GM21737 (cell line): Measurements from ENCODE around the gene NPC1.
"Not testable (repeated sequence)": the region's sequence is repeated elsewhere in the genome, so short reads cannot be mapped to it uniquely, and the experiment has no call there.

Experiments
- ATAC-seq: cut with Tn5 transposase; IDR thresholded peaks from one replicate; pipeline ENCODE4 v1.9.1; 2021; ENCODE audit warnings: mild to moderate bottlenecking, moderate library complexity; ENCODE audit not compliant: unreplicated experiment

The NPC1 gene

DNA sequence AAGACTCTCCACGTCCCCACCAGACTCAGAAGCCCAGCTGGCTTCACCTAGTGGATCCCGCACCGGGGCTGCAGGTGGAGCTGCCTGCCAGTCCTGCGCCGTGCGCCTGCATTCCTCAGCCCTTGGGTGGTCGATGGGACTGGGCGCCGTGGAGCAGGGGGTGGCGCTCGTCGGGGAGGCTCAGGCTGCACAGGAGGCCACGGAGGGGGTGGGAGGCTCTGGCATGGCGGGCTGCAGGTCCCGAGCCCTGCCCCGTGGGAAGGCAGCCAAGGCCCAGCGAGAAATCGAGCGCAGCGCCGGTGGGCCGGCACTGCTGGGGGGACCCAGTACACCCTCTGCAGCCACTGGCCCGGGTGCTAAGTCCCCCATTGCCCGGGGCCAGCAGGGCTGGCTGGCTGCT, 8.8 kb downstream of the NPC1 start:
- not testable (repeated sequence) for ATAC-seq

DNA sequence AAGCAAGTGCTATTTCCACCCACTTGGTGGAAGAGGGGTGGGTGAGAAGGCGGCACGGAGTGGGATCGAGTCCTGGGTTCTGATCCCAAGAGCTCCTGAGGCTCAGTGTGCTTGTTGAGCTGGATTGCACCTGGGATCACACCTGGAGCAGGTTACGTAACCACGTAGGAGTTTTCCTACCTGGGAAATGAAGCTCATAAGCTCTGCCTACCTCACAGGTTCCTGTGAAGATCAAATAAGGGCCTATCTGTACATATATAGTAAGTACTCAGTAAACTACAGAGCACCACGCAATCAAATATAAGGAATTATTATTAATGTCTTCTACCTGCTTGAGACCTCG, 11.0 kb downstream of the NPC1 start:
- no peak for ATAC-seq

DNA sequence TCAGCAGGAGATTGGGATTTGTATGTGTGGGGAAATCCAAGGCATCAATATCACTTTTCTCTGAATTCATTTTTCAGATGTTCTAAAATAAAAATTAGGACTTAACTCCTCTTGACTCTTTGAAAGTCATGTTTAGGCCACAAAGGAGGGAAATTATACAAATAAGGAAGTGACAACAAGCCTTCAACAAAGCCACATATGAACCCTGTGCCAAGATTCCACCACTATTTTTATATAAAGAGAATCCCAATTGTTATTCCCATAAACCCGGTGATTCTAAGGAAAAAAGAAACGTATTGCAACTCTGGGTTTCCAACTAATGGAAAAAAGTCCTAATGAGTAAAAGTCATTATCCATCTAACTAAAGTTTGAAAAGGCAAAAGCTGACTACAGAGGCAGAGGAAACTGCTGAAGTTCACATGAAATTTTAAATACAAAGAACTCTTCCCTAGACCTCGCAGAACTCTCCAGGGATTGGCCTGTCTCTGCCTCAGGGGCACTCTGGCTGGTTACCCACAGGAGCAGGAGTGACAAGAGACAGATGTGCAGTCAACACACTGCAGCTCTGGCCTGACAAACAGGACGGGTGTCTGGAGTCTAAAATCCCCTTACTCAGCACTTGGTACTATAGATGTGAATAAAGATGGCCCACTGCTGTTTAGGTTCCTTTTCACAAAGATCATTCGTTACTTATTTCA, 11.5 kb downstream of the NPC1 start:
- no peak for ATAC-seq

DNA sequence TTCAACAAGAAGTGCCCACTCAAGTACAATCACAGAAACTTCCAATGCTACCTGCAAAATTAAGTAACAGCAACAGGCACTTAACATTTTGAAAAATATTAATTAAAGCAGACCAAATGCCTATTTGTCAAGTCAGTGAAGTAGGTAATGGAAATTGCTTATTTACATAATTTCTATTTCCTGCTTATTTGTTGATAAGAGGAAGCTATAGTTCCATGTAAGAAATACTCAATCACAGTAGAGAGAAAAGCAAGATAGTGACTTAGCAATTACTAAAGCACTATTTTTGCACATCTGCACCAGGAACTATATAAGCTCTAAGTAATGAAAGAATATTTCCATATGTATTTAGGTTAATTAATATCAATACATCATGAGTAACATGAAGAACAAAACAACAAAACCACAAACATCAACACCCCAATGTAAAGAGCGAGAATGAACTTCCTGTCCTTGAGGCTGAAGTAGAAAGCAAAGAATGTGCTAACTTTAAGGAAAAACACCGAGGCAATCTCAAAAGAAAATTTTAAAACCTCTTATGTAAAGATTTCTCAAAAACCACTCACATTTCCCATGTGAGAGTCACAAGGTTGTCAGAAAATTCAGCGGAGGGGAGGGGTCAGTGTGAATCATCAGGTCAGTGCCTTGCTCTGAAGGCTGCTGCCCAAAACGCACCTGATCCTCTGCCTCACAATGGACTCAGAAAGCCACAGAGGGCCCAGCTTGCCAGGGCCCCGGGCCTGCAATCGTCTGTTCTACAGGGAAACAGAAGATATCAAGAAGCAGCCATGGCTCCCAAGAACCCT, 12.5 kb downstream of the NPC1 start:
- ATAC-seq: no peak

DNA sequence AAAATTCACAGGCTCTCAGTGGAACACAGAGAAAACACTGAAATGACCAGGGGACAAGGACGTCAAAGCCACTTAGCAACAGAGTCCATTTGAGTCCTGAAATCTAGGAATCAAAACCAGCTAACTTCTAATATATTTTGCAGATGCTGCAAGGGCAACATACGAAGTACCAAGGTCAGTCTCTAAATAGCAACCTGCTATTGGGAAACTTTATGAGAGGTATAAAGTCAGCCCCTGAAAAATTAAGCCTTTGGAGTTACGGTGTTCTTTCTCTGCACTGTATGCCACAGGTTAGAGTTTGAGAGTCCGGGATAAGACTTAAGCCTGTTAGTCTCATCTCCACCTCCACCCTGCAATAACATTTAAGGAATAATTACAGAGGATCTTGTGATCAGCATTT, 13.3 kb downstream of the NPC1 start:
- no peak for ATAC-seq

DNA sequence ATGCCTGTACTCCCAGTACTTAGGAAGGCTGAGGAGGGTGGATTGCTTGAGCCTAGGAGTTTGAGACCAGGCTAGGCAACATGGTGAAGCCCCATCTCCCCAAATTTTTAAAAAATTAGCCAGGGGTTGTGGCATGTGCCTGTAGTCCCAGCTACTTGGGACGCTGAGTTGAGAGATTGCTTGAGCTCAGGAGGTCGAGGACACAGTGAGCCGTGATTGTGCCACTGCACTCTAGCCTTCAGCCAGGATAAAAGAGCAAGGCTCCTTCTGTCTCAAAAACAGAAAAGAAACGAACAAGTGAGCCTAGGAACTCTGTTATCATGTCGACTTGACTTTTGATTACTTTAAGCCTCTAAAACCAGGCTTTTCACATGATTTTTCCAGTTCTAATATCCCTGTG, 13.7 kb downstream of the NPC1 start:
- no peak for ATAC-seq

DNA sequence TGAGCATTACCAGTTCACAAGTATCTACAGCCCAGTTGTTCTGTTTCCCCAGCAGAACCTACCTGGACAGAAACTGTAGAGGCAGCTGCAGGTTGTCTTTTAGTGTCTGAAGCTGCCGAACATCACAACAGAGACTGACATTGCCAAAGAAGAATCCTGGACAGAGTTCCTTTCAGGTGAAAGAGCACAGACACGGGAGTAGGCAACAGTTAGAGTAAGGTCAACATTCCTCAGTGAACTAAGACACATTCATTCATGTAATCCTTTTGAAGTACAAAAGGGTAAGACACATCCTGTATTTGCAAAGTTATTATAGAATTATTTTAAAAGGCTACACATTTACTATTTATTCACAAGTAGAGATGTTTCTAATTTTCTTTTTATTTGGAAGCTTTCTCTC, 14.3 kb downstream of the NPC1 start:
- no peak for ATAC-seq

DNA sequence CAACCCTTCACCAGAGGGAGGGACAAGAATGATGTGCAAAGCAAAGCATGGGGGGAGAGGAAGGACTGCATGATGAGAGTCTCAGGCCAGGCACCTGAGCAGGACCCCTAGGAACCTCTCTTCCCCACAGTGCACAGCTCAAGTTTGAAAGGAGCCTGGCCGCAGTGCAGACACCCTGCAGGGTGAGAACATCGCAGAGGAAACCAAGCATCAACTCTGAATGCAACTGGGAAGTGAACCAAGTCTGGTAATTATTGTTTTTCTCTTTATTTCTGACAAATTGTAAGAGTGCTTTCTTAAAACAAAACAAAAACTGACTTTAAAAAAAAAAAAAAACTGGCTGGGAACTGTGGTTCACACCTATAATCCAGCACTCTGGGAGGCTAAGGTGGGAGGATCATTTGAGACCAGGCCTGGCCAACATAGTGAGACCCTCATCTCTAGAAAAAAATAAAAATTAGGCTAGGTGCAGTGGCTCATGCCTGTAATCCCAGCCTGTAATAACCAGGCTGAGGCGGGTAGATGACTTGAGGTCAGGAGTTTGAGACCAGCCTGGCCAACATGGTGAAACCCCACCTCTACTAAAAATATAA, 15.3 kb downstream of the NPC1 start:
- no peak for ATAC-seq

DNA sequence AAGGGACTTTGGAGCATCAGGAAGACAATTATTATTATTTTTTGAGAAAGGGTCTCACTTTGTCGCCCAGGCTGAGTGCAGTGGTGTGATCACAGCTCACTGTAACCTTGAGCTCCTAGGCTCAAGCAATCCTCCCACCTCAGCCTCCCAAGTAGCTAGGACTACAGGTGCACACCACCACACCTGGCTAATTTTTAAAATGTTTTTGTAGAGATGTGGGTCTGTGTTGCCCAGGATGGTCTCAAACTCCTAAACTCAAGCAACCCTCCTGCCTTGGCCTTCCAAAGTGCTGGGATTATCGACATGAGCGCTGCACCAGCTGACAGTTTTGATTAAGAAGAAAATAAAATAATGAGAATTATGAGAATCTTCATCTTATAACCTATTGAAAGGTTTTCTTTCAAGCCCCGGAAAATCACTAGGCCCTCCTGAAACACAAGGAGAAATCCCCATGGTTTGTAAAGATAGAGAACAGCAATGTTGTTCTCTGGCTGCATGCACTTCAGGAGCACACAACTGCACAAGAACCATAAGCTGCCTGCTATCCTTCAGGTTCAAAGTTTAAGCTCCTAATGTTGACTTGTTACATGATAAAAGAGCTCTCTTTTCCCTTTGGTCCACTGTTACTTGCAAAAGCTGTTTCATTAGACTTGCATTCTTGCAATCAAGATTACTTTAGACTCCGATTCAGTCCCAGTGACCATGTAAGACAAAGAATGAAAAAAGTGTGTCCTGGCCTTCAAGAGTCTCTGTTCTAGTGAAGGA, 16.8 kb downstream of the NPC1 start:
- ATAC-seq: no peak

DNA sequence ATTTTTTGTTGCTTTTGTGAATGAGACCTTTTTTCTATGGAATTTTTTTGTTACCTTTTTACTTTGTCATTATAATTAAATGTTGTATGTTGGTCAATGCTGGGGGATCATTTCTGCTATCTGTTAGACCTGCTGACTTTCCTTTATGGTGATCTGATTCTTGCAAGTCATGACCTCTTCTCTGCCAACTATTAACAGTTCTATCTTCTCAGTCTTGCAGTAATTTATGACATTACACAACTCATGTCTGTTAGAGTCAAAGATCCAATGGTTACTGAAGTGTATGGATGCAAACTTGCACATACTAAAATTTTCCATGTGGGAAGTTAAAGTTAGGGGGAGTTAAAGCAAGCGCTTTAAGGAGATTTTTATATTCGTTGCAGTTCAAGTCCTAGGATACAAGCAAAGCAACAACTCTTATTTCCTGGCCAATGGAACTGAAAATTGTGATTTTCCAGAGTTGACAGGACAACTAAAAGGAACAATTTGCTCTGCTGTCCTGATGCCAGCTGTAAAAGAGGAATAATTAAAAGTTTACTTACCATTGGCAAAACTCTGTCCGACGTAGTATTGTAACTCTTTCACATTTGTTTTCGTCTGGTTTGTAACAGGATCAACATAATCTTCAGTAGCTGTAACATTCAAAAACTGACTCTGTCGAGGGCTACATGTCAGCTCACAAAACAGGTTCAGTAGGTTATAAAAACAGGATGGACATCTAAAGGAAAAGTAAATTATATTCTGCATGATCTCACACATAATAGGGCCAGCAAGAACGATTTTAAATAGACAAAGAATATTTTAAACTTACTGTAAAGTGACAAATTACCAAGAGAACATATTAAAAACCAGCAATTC, 17.8 kb downstream of the NPC1 start:
- no peak for ATAC-seq

DNA sequence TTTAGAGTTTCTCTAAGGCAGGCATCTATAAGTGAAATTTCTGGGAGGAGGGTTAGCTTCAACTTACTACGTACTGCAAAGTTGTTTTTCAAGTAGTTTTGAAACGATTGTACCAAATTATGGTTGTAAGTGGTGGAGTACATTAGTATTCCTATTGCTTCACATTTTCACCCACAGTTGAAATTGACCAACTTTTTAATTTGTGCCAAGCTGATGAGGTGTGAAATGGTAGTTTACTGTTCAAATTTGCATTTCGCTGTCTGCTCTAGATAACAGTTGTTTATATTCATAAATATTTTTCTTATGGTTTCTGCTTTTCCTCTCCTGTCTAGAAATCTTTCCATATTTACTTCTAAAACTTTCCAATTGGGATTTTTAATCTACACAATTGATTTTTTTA, 18.6 kb downstream of the NPC1 start:
- no peak for ATAC-seq

DNA sequence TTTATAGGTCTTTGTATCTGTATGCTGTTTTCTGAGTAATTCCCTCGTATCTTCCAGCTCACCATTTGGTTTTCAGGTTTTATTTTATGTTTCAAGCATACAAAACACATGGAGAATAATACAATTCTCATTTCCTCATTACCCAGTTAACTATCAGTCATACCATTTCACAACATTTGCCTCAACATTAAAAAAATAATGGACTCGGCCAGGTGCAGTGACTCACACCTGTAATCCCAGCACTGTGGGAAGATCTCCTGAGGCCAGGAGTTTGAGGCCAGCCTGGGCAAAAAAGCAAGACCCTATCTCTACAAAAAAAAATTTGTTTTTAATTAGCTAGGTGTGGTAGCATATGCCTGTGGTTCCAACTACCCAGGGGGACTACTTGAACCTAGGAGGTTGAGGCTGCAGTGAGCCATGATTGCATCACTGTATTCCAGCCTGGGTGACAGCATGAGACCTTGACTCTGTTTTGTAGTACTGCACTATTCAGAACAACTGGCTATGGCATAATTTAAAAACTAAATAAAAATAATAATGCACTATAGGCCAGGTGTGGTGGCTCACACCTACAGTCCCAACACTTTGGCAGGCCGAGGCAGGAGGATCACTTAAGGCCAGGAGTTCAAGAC, 20.3 kb downstream of the NPC1 start:
- no peak for ATAC-seq

DNA sequence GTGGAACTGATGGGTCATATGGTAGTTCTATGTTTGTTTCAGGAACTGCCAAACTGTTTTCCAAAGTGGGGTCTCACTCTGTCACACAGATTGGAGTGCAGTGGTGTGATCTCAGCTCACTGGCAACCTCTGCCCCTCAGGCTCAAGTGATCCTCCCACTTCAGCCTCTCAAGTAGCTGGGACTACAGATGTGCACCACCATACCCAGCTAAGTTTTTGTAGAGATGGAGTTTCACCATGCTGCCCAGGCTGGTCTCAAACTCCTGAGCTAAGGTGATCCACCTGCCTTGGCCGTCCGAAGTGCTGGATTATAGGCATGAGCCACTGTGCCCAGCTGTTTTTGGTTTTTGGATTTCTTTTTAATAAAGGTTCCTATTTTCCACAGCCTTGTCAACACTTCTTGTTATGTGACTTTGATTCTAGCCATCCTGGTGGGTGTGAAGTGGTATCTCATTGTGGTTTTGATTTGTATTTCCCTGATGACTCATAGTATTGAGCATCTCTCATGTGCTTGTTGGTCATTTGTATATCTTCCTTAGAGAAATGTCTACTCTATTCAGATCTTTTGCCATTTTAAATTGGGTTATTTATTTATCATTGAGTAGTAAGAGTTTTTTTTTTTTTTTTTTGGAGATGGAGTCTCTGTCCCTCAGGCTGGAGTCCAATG, 22.8 kb downstream of the NPC1 start:
- no peak for ATAC-seq

DNA sequence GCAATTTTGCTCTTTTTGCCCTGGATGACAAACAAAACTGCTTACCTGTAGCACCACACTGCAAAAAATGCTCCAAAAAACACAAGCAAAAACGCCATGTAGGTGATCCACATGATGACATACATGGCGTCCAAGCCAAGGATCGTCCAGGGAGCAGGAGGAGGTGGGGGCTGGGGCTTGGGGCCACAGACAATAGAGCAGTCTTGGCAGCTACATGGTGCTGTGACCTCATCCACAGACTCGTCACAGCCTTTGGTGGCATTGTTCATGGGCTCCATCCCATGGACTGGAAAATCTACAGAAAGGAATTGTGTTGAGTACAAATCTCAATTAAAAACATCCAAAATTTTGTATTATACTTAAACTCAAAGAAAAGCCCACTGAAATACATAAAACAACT, 26.1 kb downstream of the NPC1 start:
- no peak for ATAC-seq

DNA sequence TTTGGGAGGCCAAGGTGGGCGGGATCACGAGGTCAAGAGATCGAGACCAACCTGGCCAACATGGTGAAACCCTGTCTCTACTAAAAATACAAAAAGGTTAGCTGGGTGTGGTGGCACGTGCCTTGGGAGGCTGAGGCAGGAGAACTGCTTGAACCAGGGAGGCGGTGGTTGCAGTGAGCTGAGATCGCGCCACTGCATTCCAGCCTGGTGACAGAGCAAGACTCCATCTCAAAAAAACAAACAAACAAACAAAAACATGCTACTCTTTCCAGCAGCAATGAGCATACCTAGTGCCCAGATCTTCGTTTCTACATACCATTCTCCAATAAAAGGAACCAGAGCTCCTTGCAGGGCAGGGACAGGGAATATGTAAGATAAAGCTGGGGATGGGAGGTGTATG, 28.8 kb downstream of the NPC1 start:
- ATAC-seq: not testable (repeated sequence)

DNA sequence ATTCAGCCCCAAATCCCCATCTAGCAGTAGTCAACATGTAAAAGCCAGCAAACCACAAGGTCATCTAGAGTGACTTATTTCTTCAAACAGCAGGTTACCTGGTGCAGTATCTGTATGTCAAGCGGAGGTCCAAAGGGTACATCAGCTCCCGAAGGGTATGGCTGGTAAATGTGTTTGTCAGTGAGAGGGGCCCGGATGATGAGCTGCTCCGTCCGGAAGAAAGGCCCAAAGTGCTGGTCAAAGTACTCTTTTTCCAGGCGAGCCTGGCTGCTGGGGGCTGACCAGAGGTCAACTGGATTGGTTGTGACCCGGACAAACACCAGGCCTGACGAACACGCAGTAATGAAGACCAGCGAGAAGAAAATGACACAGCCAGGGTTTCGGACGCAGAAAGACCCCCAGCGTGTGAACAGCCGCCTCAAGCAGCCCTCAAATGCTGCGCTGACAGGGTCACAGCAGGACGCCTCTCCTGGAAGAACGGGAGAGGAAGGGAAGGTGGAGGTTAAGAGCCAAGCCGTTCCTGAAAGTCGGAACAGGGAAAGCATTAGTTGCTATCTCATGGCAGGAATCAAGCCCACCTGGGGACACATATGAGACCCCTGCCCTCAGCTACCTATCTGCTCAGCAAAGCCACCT, 30.0 kb downstream of the NPC1 start:
- ATAC-seq: no peak

DNA sequence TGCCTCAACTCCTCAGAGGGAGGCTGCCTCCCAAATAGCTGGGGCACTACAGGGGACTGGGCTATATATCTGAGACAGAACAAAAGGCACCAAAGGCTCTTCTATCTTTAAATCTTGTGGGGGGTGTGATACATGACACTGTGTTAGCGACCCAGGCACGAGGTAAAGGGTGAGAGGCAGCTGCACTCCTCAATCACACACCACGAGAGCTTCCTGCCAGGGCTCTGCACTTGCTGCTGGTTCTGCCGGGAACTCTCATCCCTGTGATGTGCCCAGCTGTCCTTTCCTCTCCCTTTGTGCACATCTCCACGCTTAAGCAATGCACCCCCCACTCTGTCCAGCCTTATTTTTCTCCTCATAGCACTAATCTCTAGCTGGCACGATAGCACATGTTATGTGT, 32.4 kb downstream of the NPC1 start:
- no peak for ATAC-seq

DNA sequence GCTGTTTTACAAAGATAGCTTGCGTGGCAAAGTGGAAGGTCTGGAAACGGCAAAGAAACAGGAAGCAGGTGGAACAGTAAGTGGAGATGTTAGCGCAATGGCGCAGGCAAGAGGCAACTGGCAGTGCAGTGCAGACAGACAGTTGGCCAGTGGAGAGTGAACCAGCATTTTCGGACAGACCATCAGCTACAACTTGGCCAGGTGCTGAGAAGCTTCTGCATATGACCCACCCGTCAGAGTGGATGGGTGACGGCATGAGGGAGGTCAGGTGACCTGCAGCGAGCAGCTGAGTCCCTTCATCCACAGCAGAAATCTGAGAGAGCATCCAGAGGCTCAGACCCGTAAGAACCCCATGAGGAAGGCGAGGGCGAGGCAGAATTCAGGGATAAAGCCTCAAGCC, 33.8 kb downstream of the NPC1 start:
- no peak for ATAC-seq

DNA sequence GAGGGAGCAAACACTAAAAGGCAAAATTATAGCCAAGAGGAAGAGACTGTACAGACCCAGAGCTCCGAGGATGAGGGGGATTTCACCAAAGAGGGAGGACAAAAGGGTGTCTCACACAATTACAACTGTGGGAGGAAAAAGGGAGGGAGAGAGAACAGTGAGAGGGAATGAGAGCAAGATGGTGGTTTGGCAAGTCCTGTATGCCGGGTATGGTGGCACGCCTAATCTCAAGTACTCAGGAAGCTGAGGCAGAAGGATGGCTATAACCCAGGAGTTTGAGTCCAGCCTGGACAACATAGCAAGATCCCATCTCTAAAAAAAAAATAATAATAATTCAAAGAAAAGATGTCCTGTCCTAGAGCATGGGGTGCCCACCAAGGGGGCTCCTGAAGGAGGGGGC, 34.3 kb downstream of the NPC1 start:
- no peak for ATAC-seq
